HUES6 (cell line): ENCODE measurements around the gene FNDC5.
"Not testable (repeated sequence)": the region's sequence is repeated elsewhere in the genome, so short reads cannot be mapped to it uniquely, and the experiment has no call there.

Source experiments
- H3K27ac ChIP-seq: 2 replicates; pipeline ENCODE4 v1.7.0; 2013; ENCODE audit warnings: low read depth, mild to moderate bottlenecking, low read length, inconsistent platforms
- H3K27me3 ChIP-seq: 2 replicates; pipeline ENCODE4 v1.6.1; 2013; ENCODE audit warnings: low read length; ENCODE audit not compliant: control insufficient read depth, insufficient read depth
- H3K36me3 ChIP-seq: 2 replicates; pipeline ENCODE4 v1.6.1; 2013; ENCODE audit warnings: low read length; ENCODE audit not compliant: control insufficient read depth, insufficient read depth
- H3K4me1 ChIP-seq: 2 replicates; pipeline ENCODE4 v1.6.1; 2013; ENCODE audit warnings: low read length; ENCODE audit not compliant: control insufficient read depth, insufficient read depth
- H3K4me3 ChIP-seq: 2 replicates; pipeline ENCODE4 v1.5.1; 2013; ENCODE audit warnings: low read depth, low read length
- H3K9ac ChIP-seq: one replicate; pipeline ENCODE4 v1.6.1; 2013; ENCODE audit warnings: mild to moderate bottlenecking, low read length
- H3K9me3 ChIP-seq: 2 replicates; pipeline ENCODE4 v1.6.1; 2013; ENCODE audit warnings: low read depth, low read length; ENCODE audit not compliant: control insufficient read depth, insufficient read depth

The FNDC5 gene

GRCh38 chr1:32870615-32871363 is at the start of gene FNDC5:
TSS of gene FNDC5 (minus strand) at chr1:32870912.
- peak within 1 kb of the TSS; percentile 63 for H3K4me3 ChIP-seq
- H3K9ac ChIP-seq, result peak within 1 kb of the TSS; percentile 61
- peaks cover 28% of the 10 kb centered on the region for H3K27me3 ChIP-seq
- no peaks in the 10 kb centered on the region for H3K9me3 ChIP-seq
- H3K27ac ChIP-seq, result no peak within 1 kb of the TSS
- H3K36me3 ChIP-seq, result no peaks in the 10 kb centered on the region
- peaks cover 28% of the 10 kb centered on the region for H3K4me1 ChIP-seq

GRCh38 chr1:32919811-32920733 is 49.4 kb upstream of the FNDC5 start:
- Histone ChIP-seq H3K9ac (no peak overlapping the region), H3K27me3 (peaks cover 28% of the 10 kb centered on the region)

GRCh38 chr1:32918179-32918578 is 47.5 kb upstream of the FNDC5 start:
- no peak overlapping the region for H3K4me3 ChIP-seq
- H3K4me1 ChIP-seq, result no peaks in the 10 kb centered on the region
- peaks cover 10% of the 10 kb centered on the region for H3K27me3 ChIP-seq
- H3K9me3 ChIP-seq, result no peaks in the 10 kb centered on the region
- H3K27ac ChIP-seq, result no peak overlapping the region
- H3K9ac ChIP-seq, result no peak overlapping the region
- H3K36me3 ChIP-seq, result no peaks in the 10 kb centered on the region

More at GRCh38 chr1:32919811-32920733, 49.4 kb upstream of the FNDC5 start:
- Histone ChIP-seq H3K9me3 (no peaks in the 10 kb centered on the region), H3K4me1 (peaks cover 5% of the 10 kb centered on the region), H3K27ac (no peak overlapping the region), H3K4me3 (no peak overlapping the region), H3K36me3 (no peaks in the 10 kb centered on the region)

GRCh38 chr1:32917521-32917920 is 46.8 kb upstream of the FNDC5 start:
- H3K27ac ChIP-seq, result no peak overlapping the region
- no peaks in the 10 kb centered on the region for H3K36me3 ChIP-seq
- H3K4me3 ChIP-seq, result no peak overlapping the region
- peaks cover 3% of the 10 kb centered on the region; the same call in 1 of the 2 replicates for H3K27me3 ChIP-seq
- no peaks in the 10 kb centered on the region for H3K4me1 ChIP-seq
- no peaks in the 10 kb centered on the region for H3K9me3 ChIP-seq
- H3K9ac ChIP-seq, result no peak overlapping the region

GRCh38 chr1:32915766-32916706 is 45.3 kb upstream of the FNDC5 start:
- Histone ChIP-seq H3K27ac (no peak overlapping the region), H3K4me1 (no peaks in the 10 kb centered on the region), H3K9me3 (no peaks in the 10 kb centered on the region), H3K36me3 (no peaks in the 10 kb centered on the region), H3K9ac (no peak overlapping the region), H3K27me3 (no peaks in the 10 kb centered on the region), H3K4me3 (no peak overlapping the region)

- H3K4me1 ChIP-seq, result peaks cover 4% of the 10 kb centered on the region; the same call in 1 of the 2 replicates
- H3K36me3 ChIP-seq, result no peaks in the 10 kb centered on the region
- H3K9me3 ChIP-seq, result no peaks in the 10 kb centered on the region
- H3K4me3 ChIP-seq, result no peak overlapping the region
- H3K27me3 ChIP-seq, result no peaks in the 10 kb centered on the region
- no peak overlapping the region for H3K9ac ChIP-seq
- H3K27ac ChIP-seq, result no peak overlapping the region
These were observed 39.6 kb upstream of the FNDC5 start for GRCh38 chr1:32910319-32910718.

GRCh38 chr1:32907435-32907834 is 36.7 kb upstream of the FNDC5 start:
- H3K27me3 ChIP-seq, result peaks cover 10% of the 10 kb centered on the region
- H3K9ac ChIP-seq, result no peak overlapping the region
- no peaks in the 10 kb centered on the region for H3K9me3 ChIP-seq
- no peak overlapping the region for H3K4me3 ChIP-seq
- H3K4me1 ChIP-seq, result peaks cover 4% of the 10 kb centered on the region; the same call in 1 of the 2 replicates
- no peak overlapping the region for H3K27ac ChIP-seq
- no peaks in the 10 kb centered on the region for H3K36me3 ChIP-seq

- H3K9me3 ChIP-seq, result no peaks in the 10 kb centered on the region
- no peak overlapping the region for H3K4me3 ChIP-seq
- no peak overlapping the region for H3K27ac ChIP-seq
- H3K4me1 ChIP-seq, result peaks cover 4% of the 10 kb centered on the region; the same call in 1 of the 2 replicates
- peaks cover 17% of the 10 kb centered on the region for H3K27me3 ChIP-seq
- H3K9ac ChIP-seq, result no peak overlapping the region
- no peaks in the 10 kb centered on the region for H3K36me3 ChIP-seq
These were observed 35.9 kb upstream of the FNDC5 start for GRCh38 chr1:32906654-32907053.

GRCh38 chr1:32905588-32905987 is 34.9 kb upstream of the FNDC5 start:
- not testable (repeated sequence) for H3K4me3 ChIP-seq, H3K27ac ChIP-seq, H3K9ac ChIP-seq, H3K36me3 ChIP-seq, H3K4me1 ChIP-seq, H3K9me3 ChIP-seq
- H3K27me3 ChIP-seq, result peaks cover 26% of the 10 kb centered on the region

- Histone ChIP-seq H3K36me3 (no peaks in the 10 kb centered on the region), H3K27ac (no peak overlapping the region), H3K27me3 (peaks cover 34% of the 10 kb centered on the region), H3K4me1 (peaks cover 9% of the 10 kb centered on the region; the same call in 1 of the 2 replicates), H3K9ac (no peak overlapping the region), H3K4me3 (no peak overlapping the region), H3K9me3 (no peaks in the 10 kb centered on the region)
These were observed 34.1 kb upstream of the FNDC5 start for GRCh38 chr1:32904797-32905196.
